ENCODE results near the gene JSRP1. TPM values are rescaled to one million over a fixed set of nuclear protein-coding genes. Genes with fewer than 3 reads are reported as not detected.

JSRP1 gene
- total and polyA plus RNA-seq, 2 donors from 2014 or later: 0.37 to 5.0 TPM

DNA sequence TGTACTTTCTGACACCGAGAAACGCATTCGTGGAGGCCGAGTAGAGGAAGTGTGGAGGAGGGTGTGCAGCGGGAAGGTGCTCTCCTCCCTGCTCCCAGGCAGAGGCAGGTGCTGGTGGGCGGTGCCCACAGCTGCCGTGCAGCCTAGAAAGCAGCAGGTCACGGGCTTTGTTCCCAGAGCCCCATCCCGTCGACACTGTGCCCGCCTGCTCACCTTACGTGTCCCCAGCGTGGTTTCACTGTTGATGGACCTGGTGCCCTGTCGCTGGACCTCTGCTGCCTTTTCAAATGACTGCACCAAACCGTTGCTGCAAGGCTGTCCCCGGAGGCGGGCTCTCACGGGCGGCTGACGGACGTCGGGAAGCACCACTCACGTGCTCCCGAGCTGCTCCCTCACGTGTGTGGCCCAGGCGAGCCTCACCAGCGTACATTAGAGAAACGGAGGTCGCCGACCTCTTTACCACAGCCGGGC is 40.9 kb downstream of the JSRP1 start:
- peaks cover 0 to 3% (median 0%) of the 10 kb centered on the region in 3 donors for H3K4me1 ChIP-seq (ENCODE audit: control insufficient read depth in 2 of 3, insufficient read depth in 2 of 3, low read depth in 1 of 3, low read length in 3 of 3)
- TF ChIP-seq, protein P1, sequence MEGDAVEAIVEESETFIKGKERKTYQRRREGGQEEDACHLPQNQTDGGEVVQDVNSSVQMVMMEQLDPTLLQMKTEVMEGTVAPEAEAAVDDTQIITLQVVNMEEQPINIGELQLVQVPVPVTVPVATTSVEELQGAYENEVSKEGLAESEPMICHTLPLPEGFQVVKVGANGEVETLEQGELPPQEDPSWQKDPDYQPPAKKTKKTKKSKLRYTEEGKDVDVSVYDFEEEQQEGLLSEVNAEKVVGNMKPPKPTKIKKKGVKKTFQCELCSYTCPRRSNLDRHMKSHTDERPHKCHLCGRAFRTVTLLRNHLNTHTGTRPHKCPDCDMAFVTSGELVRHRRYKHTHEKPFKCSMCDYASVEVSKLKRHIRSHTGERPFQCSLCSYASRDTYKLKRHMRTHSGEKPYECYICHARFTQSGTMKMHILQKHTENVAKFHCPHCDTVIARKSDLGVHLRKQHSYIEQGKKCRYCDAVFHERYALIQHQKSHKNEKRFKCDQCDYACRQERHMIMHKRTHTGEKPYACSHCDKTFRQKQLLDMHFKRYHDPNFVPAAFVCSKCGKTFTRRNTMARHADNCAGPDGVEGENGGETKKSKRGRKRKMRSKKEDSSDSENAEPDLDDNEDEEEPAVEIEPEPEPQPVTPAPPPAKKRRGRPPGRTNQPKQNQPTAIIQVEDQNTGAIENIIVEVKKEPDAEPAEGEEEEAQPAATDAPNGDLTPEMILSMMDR (IDR thresholded peaks at IDR 0.05; ENCODE audit: borderline replicate concordance, extremely low read depth, insufficient read depth): no peak
- no peak overlapping the region for H3K4me3 ChIP-seq (ENCODE audit: low read length in 3 of 3)
- no peaks in the 10 kb centered on the region for H3K9me3 ChIP-seq (ENCODE audit: control insufficient read depth in 2 of 3, insufficient read depth in 1 of 3, low read length in 3 of 3)
- no peak overlapping the region for H3K9ac ChIP-seq (ENCODE audit: low read length in 3 of 3)
- intact Hi-C loops (cut with DNase I): no loop called here
- no peaks in the 10 kb centered on the region for H3K27me3 ChIP-seq (ENCODE audit: control insufficient read depth, insufficient read depth, low read length)
- H3K36me3 ChIP-seq (ENCODE audit: control insufficient read depth in 2 of 3, insufficient read depth in 3 of 3, low read length in 3 of 3): peaks cover 0 to 42% (median 17%) of the 10 kb centered on the region in 3 donors
- FAIRE-seq (no peak), DNase-seq (peak in 2 of 5 donors; percentile 29 to 38)
- H3K27ac ChIP-seq (ENCODE audit: low read depth in 2 of 2, low read length in 2 of 2): no peak overlapping the region

- H3K4me1 ChIP-seq (ENCODE audit: control insufficient read depth in 2 of 3, insufficient read depth in 2 of 3, low read depth in 1 of 3, low read length in 3 of 3): peaks cover 0 to 5% (median 0%) of the 10 kb centered on the region in 3 donors
- DNase-seq (no peak), FAIRE-seq (no peak)
- TF ChIP-seq, protein P1 (IDR thresholded peaks at IDR 0.05; ENCODE audit: borderline replicate concordance, extremely low read depth, insufficient read depth): no peak
- H3K9me3 ChIP-seq (ENCODE audit: control insufficient read depth in 2 of 3, insufficient read depth in 1 of 3, low read length in 3 of 3): no peaks in the 10 kb centered on the region
- H3K36me3 ChIP-seq (ENCODE audit: control insufficient read depth in 2 of 3, insufficient read depth in 3 of 3, low read length in 3 of 3): peaks cover 0 to 42% (median 17%) of the 10 kb centered on the region in 3 donors
- H3K9ac ChIP-seq (ENCODE audit: low read length in 3 of 3): no peak overlapping the region
- H3K27ac ChIP-seq (ENCODE audit: low read depth in 2 of 2, low read length in 2 of 2): no peak overlapping the region
- intact Hi-C loops (cut with DNase I): no loop called here
- no peak overlapping the region for H3K4me3 ChIP-seq (ENCODE audit: low read length in 3 of 3)
- H3K27me3 ChIP-seq (ENCODE audit: control insufficient read depth, insufficient read depth, low read length): no peaks in the 10 kb centered on the region
Measured at GRCh38 chr19:2214251-2214650, 42.0 kb downstream of the JSRP1 start.

DNA sequence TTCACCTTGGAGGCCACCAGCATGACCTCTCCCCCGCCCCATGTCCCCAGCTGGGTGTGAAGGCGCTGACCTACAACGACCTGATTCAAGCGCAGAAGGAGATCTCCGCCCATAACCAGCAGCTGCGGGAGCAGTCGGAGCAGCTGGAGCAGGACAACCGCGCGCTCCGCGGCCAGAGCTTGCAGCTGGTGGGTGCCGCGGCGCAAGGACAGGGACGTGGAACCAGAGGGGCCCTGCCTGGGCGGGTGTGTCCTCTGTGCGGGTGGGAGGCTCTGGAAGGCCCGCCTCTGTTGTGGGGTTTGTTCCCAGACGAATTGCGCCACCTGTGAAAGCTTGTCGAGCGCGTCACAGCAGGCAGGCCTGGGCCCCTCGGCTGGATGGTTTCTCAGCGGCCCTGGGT is 42.4 kb downstream of the JSRP1 start:
- H3K36me3 ChIP-seq (ENCODE audit: control insufficient read depth in 2 of 3, insufficient read depth in 3 of 3, low read length in 3 of 3): peaks cover 0 to 42% (median 17%) of the 10 kb centered on the region in 3 donors
- no peaks in the 10 kb centered on the region for H3K9me3 ChIP-seq (ENCODE audit: control insufficient read depth in 2 of 3, insufficient read depth in 1 of 3, low read length in 3 of 3)
- H3K27ac ChIP-seq (ENCODE audit: low read depth in 2 of 2, low read length in 2 of 2): no peak overlapping the region
- TF ChIP-seq, protein P1 (IDR thresholded peaks at IDR 0.05; ENCODE audit: borderline replicate concordance, extremely low read depth, insufficient read depth): no peak
- no peak overlapping the region for H3K9ac ChIP-seq (ENCODE audit: low read length in 3 of 3)
- intact Hi-C loops (cut with DNase I): no loop called here
- H3K27me3 ChIP-seq (ENCODE audit: control insufficient read depth, insufficient read depth, low read length): no peaks in the 10 kb centered on the region
- no peak for FAIRE-seq
- no peak overlapping the region for H3K4me3 ChIP-seq (ENCODE audit: low read length in 3 of 3)
- peak in 3 of 5 donors; percentile 13 to 31 (median 31) for DNase-seq
- peaks cover 0 to 7% (median 0%) of the 10 kb centered on the region in 3 donors for H3K4me1 ChIP-seq (ENCODE audit: control insufficient read depth in 2 of 3, insufficient read depth in 2 of 3, low read depth in 1 of 3, low read length in 3 of 3)

All from kidney (tissue), 14 donors.